ENCODE data around the gene KCNH3.

The KCNH3 gene

DNA sequence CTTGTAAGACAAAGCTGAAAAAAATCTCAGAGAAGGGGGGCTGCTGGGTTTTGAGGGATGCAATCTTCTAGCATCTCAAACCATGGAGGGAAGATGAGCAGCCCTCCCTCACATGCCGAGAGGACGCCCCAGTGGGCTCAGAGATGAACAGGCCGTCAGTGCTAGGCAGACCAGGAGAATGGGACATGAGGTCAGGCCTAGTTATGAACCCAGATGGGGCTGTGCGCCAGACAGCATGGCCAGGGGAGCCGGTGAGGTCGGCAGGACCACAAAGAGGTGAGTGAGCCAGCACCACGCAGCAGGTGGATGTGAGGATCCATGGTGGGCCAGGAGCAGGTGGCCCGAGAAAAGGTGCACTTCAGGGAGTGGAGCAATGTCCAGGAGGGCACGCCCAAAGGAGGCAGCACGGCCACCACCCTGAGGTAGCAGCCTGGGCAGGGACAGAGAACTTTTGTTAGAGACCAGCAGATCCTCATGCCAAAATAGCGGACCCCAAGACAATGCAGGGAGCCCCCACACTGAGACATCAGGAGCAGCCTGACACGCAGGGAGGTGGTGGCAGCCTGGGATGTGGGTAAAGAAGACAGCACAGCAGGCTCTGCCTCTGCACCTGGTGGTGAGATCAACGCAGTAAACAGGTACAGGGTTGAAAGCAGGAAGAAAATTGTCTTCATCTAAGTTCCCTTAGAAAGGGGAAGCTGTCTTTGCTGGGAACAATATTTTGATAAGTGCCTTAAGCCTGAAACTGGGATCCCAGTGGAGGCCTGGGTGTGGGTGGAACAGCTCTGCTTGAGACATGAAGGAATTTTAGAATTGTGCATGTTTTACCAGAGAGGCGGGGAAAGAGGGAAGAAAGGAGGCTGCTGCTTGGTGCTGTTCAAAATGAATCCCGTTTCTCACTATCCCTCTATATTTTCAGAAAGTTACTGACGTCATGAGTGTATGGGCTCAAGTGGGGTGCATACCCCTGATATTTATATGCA lies 46.9 kb downstream of the KCNH3 start:
- no peak for DNase-seq (ENCODE audit: extremely low spot score)
- TF ChIP-seq, protein P1, sequence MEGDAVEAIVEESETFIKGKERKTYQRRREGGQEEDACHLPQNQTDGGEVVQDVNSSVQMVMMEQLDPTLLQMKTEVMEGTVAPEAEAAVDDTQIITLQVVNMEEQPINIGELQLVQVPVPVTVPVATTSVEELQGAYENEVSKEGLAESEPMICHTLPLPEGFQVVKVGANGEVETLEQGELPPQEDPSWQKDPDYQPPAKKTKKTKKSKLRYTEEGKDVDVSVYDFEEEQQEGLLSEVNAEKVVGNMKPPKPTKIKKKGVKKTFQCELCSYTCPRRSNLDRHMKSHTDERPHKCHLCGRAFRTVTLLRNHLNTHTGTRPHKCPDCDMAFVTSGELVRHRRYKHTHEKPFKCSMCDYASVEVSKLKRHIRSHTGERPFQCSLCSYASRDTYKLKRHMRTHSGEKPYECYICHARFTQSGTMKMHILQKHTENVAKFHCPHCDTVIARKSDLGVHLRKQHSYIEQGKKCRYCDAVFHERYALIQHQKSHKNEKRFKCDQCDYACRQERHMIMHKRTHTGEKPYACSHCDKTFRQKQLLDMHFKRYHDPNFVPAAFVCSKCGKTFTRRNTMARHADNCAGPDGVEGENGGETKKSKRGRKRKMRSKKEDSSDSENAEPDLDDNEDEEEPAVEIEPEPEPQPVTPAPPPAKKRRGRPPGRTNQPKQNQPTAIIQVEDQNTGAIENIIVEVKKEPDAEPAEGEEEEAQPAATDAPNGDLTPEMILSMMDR (IDR thresholded peaks at IDR 0.05; ENCODE audit: control extremely low read depth, extremely low read depth, low read depth, missing control alignments): no peak
- CTCF ChIA-PET: interaction anchor here (0.7 to 1.6 kb wide), 4 partner anchors 15 to 289 kb away, joined by 3 read pairs; partner anchors contain the start of gene DNAJC22
- POLR2A ChIA-PET: no interaction called here

DNA sequence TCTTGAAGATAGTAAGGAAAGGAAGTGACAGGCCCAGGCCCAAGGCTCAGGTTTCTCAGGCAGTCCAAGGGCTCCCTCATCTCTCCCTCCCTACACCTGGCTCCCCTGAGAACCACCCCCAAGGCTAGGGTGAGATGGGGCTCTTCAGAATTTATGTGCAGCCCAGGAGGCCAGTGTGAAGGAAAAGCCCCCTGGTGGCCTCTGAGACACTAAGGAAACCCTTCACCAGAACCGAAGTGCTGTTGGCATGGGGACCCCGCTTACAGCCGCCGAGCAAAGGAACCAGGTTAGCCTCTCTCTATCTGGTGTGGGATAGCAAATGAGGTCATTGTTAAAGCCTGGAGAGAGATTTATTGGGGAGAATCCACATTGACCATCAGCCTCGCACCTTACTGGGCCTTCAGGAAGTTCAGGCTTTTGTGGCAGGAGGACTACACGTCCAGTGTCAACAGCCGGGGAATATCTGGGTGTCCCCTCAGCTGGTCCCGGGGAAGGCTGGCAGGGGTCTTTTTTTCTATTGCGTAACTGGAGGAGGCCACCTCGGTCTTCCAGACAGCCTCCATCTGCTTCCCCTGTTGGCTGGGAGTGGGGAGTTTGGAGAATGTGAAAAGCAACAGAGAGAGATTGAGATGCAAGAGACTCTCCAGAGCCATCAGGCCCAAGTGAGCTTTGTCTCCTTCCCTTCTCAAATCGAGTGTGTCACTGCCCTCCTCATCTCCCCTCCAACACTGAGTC lies 48.5 kb downstream of the KCNH3 start:
- ChIA-PET CTCF (interaction anchor here (1.6 to 1.9 kb wide), 3 partner anchors 15 to 239 kb away, joined by 3 to 6 read pairs (median 3); no protein-coding TSS in a partner anchor), POLR2A (no interaction called here)
- TF ChIP-seq, protein P1 (IDR thresholded peaks at IDR 0.05; ENCODE audit: control extremely low read depth, extremely low read depth, low read depth, missing control alignments): no peak
- no peak for DNase-seq (ENCODE audit: extremely low spot score)

DNA sequence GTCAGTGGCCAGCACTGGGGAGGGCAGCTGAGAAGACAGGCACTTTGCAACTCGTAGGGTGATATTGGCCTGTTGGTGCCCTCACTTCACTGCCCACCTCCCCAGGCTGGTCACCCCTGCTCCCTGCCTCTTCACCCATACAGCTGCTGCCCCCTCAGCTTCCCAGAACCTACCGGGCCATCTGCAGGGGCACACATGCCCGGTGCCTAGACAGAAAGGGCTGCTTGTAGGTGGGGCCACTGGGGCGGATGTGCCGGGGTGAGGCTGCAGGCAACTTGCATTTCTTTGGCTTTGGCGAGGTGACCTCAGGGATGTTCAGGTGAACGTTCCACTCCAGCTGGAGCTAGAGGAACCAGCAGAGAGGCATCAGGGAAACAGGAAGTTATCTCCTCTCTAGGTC lies 49.5 kb downstream of the KCNH3 start:
- POLR2A ChIA-PET: no interaction called here
- TF ChIP-seq, protein P1 (IDR thresholded peaks at IDR 0.05; ENCODE audit: control extremely low read depth, extremely low read depth, low read depth, missing control alignments): no peak

DNA sequence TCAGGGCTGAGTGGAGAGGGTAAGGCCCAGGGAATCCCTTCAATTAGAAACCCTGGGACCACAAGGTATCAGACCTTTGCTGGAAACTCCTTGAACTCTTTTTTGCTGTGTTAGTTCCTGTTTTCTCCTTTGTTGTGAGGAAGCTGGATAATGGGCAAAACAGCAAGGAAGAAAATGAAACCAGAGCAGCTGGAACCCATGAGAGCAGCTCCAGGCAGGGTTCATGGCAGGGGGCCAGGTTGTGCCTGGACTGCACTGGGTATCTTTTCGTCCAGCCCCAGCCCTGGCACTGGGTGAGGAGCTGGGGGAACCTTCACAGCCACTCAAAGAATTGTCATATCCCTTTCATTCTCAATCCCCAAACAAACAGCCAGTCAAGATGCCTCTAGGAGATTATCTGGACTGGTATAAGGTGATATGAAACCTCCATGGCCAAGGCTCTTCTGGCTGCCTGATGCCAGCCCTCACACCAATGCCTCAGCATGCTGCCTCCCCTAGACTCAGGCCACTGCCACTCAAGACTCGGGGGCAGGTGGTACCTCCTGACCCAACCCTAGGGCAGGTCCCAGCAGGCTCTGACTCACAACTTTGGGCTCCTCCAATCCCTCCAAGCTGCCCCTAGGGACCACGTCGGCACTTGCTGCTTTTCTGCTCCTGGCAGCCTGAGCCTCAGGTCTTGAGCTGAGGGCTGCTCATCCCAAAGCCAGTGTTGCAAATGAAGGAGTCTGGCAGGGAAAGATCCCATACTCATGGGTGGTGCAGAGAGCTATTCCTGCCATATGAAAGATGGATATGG lies 50.1 kb downstream of the KCNH3 start:
- POLR2A ChIA-PET: no interaction called here

More for the DNA sequence above, 49.5 kb downstream of the KCNH3 start:
- DNase-seq (ENCODE audit: extremely low spot score): no peak
- CTCF ChIA-PET: interaction anchor here (1.0 to 1.9 kb wide), 4 partner anchors 16 to 240 kb away, joined by 3 to 6 read pairs (median 4); no protein-coding TSS in a partner anchor

DNA sequence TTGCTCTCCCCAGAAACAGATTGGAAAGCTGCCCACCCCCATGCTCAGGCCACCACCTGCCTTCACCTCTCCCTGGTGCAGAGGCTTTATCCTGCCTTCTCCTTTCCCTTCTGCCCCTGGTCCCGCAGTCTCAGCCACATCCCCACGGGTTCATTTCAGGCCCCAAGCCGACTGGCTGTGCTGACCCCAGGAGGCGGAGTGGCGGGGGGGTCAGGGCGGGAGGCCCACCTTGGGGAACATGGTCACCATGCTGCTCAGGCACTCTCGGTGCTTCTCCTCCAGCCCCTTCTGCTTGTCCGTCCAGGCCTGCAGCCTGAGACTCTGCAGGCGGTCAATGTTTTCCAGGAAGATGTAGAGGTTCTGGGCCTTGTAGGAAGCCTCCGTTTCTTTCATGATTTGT lies 59.7 kb downstream of the KCNH3 start:
- ChIA-PET POLR2A (no interaction called here), CTCF (interaction anchor here (0.7 to 1.2 kb wide), 2 partner anchors 143 to 240 kb away, joined by 3 to 4 read pairs; partner anchors contain the start of gene TMBIM6)
- DNase-seq (ENCODE audit: extremely low spot score): no peak
- TF ChIP-seq, protein P1 (IDR thresholded peaks at IDR 0.05; ENCODE audit: control extremely low read depth, extremely low read depth, low read depth, missing control alignments): no peak

More for the DNA sequence above, 50.1 kb downstream of the KCNH3 start:
- TF ChIP-seq, protein P1 (IDR thresholded peaks at IDR 0.05; ENCODE audit: control extremely low read depth, extremely low read depth, low read depth, missing control alignments): no peak
- no peak for DNase-seq (ENCODE audit: extremely low spot score)
- CTCF ChIA-PET: interaction anchor here (0.9 to 1.9 kb wide), 7 partner anchors 8 to 241 kb away, joined by 3 to 6 read pairs (median 4); partner anchors contain the start of gene PRPF40B

Measured in GM10248 (cell line).